Common myeloid progenitor, CD34-positive (primary cell): Measurements from ENCODE around the gene TTL.
A peak's percentile ranks its signal among the peaks of the same experiment; 100 is the strongest.

Experiments
- CTCF ChIA-PET: fragments of 350-600 bp; sonication (Branson Sonifier 250); formaldehyde crosslinking; loops from one replicate; lab custom pipeline; 2021; ENCODE audit warnings: antibody characterized with exemption; lab: Charles Lee
- POLR2A ChIA-PET: fragments of 350-600 bp; sonication (Branson Sonifier 250); formaldehyde crosslinking; loops from one replicate; lab custom pipeline; 2021; ENCODE audit warnings: antibody characterized with exemption; lab: Charles Lee
- DNase-seq, 3 donors: peaks; one replicate each; pipeline versions ENCODE4 v3.0.0 to v3.0.0-alpha.2; 2013
- H3K27ac ChIP-seq, 2 experiments: 1 replicate in 1 of 2; 2 replicates in 1 of 2; pipeline ENCODE4 v1.7.0; 2013; ENCODE audit warnings: inconsistent platforms in 2 of 2, low read length in 2 of 2, mild to moderate bottlenecking in 2 of 2, low read depth in 1 of 2, moderate library complexity in 1 of 2; ENCODE audit not compliant: severe bottlenecking in 2 of 2, insufficient read depth in 1 of 2, poor library complexity in 1 of 2
- H3K27me3 ChIP-seq, 5 experiments: replicated peaks in 2 of 5; 1 replicate in 3 of 5; 2 replicates in 2 of 5; pipeline versions ENCODE4 v1.6.1 to v1.7.0; 2013; ENCODE audit warnings: low read length in 4 of 5, mild to moderate bottlenecking in 2 of 5, moderate library complexity in 2 of 5, inconsistent platforms in 1 of 5; ENCODE audit not compliant: insufficient read depth in 5 of 5, control insufficient read depth in 4 of 5
- H3K36me3 ChIP-seq, 4 experiments: 1 replicate in 2 of 4; 2 replicates in 2 of 4; pipeline versions ENCODE4 v1.6.1 to v1.7.0; 2013; ENCODE audit warnings: low read length in 3 of 4, control low read depth in 1 of 4, mild to moderate bottlenecking in 1 of 4; ENCODE audit not compliant: control insufficient read depth in 4 of 4, insufficient read depth in 4 of 4
- H3K4me1 ChIP-seq, 4 experiments: 1 replicate in 3 of 4; 2 replicates in 1 of 4; pipeline versions ENCODE4 v1.6.1 to v1.7.1; 2013; ENCODE audit warnings: low read length in 3 of 4, mild to moderate bottlenecking in 3 of 4, control low read depth in 1 of 4, inconsistent platforms in 1 of 4, moderate library complexity in 1 of 4; ENCODE audit not compliant: control insufficient read depth in 4 of 4, insufficient read depth in 4 of 4; ENCODE audit errors: control extremely low read depth in 1 of 4
- H3K4me3 ChIP-seq, 7 experiments: 1 replicate in 4 of 7; 2 replicates in 3 of 7; pipeline versions ENCODE4 v1.5.1 to v1.7.0; 2013; ENCODE audit warnings: mild to moderate bottlenecking in 7 of 7, low read length in 6 of 7, moderate library complexity in 6 of 7, inconsistent platforms in 2 of 7, low read depth in 2 of 7, control low read depth in 1 of 7; ENCODE audit not compliant: insufficient read depth in 4 of 7, control insufficient read depth in 1 of 7; ENCODE audit errors: extremely low read depth in 1 of 7
- H3K9me3 ChIP-seq, 5 experiments: 1 replicate in 4 of 5; 2 replicates in 1 of 5; pipeline versions ENCODE4 v1.6.1 to v1.7.1; 2013; ENCODE audit warnings: low read length in 4 of 5, mild to moderate bottlenecking in 2 of 5, inconsistent platforms in 1 of 5, low read depth in 1 of 5, moderate library complexity in 1 of 5; ENCODE audit not compliant: control insufficient read depth in 4 of 5, insufficient read depth in 2 of 5; ENCODE audit errors: control extremely low read depth in 1 of 5
- WGBS: methylation state at CpG from one replicate; pipeline ENCODE4 v1.1.5; 2013; ENCODE audit not compliant: insufficient coverage; 5-methylcytosine and 5-hydroxymethylcytosine counted together

TTL gene

DNA sequence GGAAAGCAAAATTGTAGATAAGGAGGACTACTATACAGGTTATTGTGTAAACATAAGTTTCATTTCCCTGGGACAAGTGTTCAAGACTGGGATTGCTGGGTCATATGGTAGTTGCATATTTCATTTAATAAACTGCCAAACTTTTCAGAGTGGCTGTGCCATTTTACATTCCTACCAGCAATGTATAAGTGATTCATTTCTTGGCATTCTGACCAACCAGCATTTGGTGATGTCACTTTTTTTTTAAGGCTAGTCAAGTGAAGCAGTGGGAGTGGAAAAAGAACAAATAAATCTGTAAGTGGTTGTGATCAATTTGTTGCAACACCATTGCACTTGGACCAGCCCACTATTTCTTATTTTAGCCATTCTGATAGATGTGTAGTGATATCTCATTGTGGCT lies 97.3 kb downstream of the TTL start:
- Histone ChIP-seq H3K27me3 (no peaks in the 10 kb centered on the region), H3K36me3 (peaks cover 2 to 27% (median 19%) of the 10 kb centered on the region in 4 experiments), H3K27ac (no peak overlapping the region), H3K4me3 (no peak overlapping the region), H3K4me1 (peaks cover 0 to 15% (median 10%) of the 10 kb centered on the region in 4 experiments), H3K9me3 (no peaks in the 10 kb centered on the region)
- POLR2A ChIA-PET: interaction anchor here (0.6 kb wide), 1 partner anchor 1271 kb away, joined by 4 read pairs; no protein-coding TSS in a partner anchor
- CTCF ChIA-PET: no interaction called here
- DNase-seq: peak in 1 of 3 donors; percentile 21

DNA sequence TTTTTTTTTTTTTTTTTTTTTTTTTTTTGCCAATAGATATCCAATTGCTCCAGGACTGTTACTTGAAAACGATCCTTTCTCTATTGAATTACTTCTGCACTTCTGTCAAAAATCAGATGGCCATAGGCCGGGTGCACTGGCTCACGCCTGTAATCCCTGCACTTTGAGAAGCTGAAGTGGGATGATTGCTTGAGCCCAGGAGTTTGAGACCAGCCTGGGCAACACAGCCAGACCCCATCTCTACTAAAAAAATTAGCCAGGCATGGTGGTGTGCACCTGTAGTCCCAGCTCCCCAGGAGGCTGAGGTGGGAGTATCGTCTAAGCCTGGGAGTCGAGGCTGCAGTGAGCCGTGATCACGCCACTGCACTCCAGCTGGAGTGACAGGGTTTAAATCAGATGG lies 98.1 kb downstream of the TTL start:
- no peaks in the 10 kb centered on the region for H3K9me3 ChIP-seq
- no peak overlapping the region for H3K4me3 ChIP-seq
- ChIA-PET POLR2A (no interaction called here), CTCF (no interaction called here)
- peaks cover 2 to 20% (median 12%) of the 10 kb centered on the region in 4 experiments for H3K36me3 ChIP-seq
- peaks cover 3 to 22% (median 15%) of the 10 kb centered on the region in 4 experiments for H3K4me1 ChIP-seq
- no peak overlapping the region for H3K27ac ChIP-seq
- H3K27me3 ChIP-seq: no peaks in the 10 kb centered on the region
- WGBS: no CpG with 5 or more reads among the region's 7 CpGs
- no peak for DNase-seq

DNA sequence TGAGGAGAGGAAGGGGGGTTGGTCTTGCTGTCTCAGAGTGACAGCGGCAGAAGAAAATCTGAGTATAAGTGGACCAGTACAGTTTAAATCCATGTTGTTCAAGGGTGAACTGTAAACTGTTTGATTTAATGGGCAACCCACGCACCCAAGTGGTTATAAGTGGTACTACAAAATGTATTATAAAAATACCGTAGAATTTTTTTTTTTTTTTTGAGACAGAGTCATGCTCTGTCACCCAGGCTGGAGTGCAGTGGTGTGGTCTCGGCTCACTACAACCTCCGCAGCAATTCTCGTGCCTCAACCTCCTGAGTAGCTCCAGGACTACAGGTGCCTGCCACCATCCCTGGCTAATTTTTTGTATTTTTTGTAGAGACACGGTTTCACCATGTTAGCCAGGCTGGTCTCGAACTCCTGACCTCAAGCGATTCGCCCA lies 100.4 kb downstream of the TTL start:
- POLR2A ChIA-PET: no interaction called here
- Histone ChIP-seq H3K27me3 (no peaks in the 10 kb centered on the region), H3K4me1 (peaks cover 6 to 32% (median 23%) of the 10 kb centered on the region in 4 experiments), H3K9me3 (no peaks in the 10 kb centered on the region), H3K27ac (no peak overlapping the region), H3K4me3 (no peak overlapping the region), H3K36me3 (peaks cover 0 to 13% (median 9%) of the 10 kb centered on the region in 4 experiments)
- peak; percentile 60 to 79 (median 75) for DNase-seq
- CTCF ChIA-PET: interaction anchor here (0.5 to 1.4 kb wide), 3 partner anchors 102 to 534 kb away, joined by 3 read pairs; no protein-coding TSS in a partner anchor
- 52% methylated on average over 8 of the region's 10 CpGs for WGBS

DNA sequence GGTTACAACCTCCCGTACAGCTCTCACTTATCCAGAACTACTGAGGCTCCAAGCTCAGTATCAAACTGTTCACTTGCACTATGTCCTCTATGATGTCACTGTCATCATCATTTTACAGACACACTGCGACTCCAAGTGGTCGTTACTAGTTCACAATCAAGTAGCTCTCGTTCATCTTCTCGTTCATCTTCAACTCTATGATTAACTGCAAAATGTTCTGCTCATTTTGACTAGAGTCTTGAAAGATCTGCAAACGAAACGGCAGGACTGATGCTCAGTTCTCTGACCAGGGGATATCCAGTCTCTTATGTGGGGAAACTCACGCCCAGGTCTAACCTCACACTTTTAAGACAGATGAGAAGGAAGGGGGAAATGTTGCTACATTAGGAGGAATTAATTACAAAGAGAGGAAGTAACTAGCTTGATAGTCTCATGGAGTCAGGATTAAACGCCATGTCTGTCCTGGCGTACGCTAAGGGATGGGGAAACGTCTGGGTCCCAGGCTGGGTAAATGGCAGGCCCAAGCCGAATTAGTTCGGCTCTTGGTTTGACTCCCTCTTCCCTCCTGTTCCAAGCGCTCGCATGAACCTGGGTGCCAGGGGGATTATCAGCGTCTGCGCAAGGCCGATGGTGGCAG lies 101.7 kb downstream of the TTL start:
- Histone ChIP-seq H3K9me3 (no peaks in the 10 kb centered on the region), H3K4me1 (peaks cover 6 to 32% (median 23%) of the 10 kb centered on the region in 4 experiments), H3K4me3 (peak overlapping the region; percentile 32 to 92 (median 84)), H3K27ac (peak overlapping the region; percentile 71 to 87), H3K27me3 (no peaks in the 10 kb centered on the region), H3K36me3 (peaks cover 0 to 23% (median 15%) of the 10 kb centered on the region in 4 experiments)
- POLR2A ChIA-PET: interaction anchor here (0.6 kb wide), 1 partner anchor 19 kb away, joined by 3 read pairs; no protein-coding TSS in a partner anchor
- DNase-seq: peak in 2 of 3 donors; percentile 31 to 38
- 72% methylated on average over 17 of the region's 19 CpGs for WGBS
- CTCF ChIA-PET: interaction anchor here (0.9 to 2.4 kb wide), 8 partner anchors 10 to 144 kb away, joined by 3 to 18 read pairs (median 4); no protein-coding TSS in a partner anchor

DNA sequence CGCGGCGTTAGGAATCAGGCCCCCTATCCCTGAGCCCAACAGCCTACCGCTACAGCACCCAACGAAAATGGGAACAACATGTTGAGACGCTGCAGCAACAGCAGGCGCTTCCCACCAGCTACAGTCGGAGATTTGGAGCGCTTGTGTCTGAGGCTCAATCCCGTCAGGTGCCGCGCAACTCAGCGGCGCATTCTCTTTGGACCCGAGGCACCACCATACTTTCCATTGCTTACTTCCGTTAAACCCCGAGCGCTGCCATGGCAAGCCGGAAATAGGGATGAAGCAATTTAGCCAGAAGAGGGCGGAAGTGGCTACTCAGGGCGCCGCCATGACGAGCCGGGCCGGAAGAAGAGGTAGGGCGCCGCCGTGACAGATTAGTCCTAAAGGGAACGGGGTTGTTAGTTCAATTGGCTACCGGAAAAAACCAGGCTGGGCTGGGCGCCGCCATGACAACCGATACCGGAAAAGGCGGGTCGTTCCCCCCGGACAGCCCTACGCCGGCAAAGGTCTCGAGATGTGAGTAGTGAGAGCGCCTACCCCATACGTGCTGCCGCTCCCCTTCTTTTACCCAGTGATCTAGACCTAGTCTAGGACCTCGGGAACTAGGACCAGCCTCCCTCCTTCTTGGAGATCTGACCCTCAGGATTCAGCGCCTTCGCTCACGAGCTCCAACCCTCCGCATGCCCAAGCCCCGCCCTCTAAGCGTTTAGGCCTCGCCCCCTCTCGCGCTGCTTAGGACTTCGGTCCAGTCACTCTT lies 102.4 kb downstream of the TTL start, which contains the start of gene CHCHD5:
Gene CHCHD5 (plus strand): TSS at position 476 of the 757 bp plus-strand sequence. CDS start 39 bp downstream, at position 515.
- peak within 1 kb of the TSS; percentile 32 to 92 (median 84) for H3K4me3 ChIP-seq
- no peaks in the 10 kb centered on the region for H3K9me3 ChIP-seq
- peaks cover 0 to 27% (median 19%) of the 10 kb centered on the region in 4 experiments for H3K36me3 ChIP-seq
- no peaks in the 10 kb centered on the region for H3K27me3 ChIP-seq
- ChIA-PET POLR2A (interaction anchor here (0.6 kb wide), 1 partner anchor 18 kb away, joined by 3 read pairs; no protein-coding TSS in a partner anchor), CTCF (interaction anchor here (0.5 to 2.5 kb wide), 10 partner anchors 10 to 477 kb away, joined by 3 to 18 read pairs (median 4); no protein-coding TSS in a partner anchor)
- H3K27ac ChIP-seq: peak within 1 kb of the TSS; percentile 71 to 87
- peaks cover 6 to 32% (median 23%) of the 10 kb centered on the region in 4 experiments for H3K4me1 ChIP-seq
- under 1% methylated on average over 43 of the region's 54 CpGs for WGBS
- peak; percentile 96 to 99 (median 98) for DNase-seq

DNA sequence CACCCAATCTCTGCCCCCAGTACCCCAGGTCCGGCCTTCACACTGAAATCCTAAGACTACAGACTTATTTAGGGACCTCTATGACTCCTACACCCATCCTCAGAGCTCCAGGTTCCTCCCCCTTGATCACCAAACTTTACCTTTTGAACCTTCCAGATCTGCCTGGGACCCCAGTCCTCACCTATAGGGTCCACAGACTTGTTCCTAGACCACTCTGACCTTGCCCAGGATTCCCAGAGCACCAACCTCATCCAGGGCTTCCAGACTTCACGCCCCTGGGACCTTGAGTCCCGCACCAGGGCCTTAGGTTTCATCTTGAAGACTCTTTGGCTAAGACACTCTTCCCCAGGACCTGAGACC lies 102.9 kb downstream of the TTL start:
- DNase-seq: no peak
- H3K9me3 ChIP-seq: no peaks in the 10 kb centered on the region
- peaks cover 0 to 30% (median 19%) of the 10 kb centered on the region in 4 experiments for H3K36me3 ChIP-seq
- peaks cover 6 to 32% (median 23%) of the 10 kb centered on the region in 4 experiments for H3K4me1 ChIP-seq
- H3K27ac ChIP-seq: peak overlapping the region; percentile 71 to 87
- WGBS: 67% methylated on average over 3 of the region's 3 CpGs
- CTCF ChIA-PET: interaction anchor here (1.0 to 2.5 kb wide), 7 partner anchors 11 to 300 kb away, joined by 3 to 18 read pairs (median 4); no protein-coding TSS in a partner anchor
- POLR2A ChIA-PET: no interaction called here
- H3K4me3 ChIP-seq: peak overlapping the region; percentile 32 to 92 (median 84)
- H3K27me3 ChIP-seq: no peaks in the 10 kb centered on the region
